AG08396 (cell line): ENCODE data around the gene NUAK1.

Source experiments
- DNase-seq: peaks from one replicate; pipeline ENCODE4 v3.0.0; 2012; ENCODE audit warnings: low spot score, mixed read lengths

NUAK1 gene

DNA sequence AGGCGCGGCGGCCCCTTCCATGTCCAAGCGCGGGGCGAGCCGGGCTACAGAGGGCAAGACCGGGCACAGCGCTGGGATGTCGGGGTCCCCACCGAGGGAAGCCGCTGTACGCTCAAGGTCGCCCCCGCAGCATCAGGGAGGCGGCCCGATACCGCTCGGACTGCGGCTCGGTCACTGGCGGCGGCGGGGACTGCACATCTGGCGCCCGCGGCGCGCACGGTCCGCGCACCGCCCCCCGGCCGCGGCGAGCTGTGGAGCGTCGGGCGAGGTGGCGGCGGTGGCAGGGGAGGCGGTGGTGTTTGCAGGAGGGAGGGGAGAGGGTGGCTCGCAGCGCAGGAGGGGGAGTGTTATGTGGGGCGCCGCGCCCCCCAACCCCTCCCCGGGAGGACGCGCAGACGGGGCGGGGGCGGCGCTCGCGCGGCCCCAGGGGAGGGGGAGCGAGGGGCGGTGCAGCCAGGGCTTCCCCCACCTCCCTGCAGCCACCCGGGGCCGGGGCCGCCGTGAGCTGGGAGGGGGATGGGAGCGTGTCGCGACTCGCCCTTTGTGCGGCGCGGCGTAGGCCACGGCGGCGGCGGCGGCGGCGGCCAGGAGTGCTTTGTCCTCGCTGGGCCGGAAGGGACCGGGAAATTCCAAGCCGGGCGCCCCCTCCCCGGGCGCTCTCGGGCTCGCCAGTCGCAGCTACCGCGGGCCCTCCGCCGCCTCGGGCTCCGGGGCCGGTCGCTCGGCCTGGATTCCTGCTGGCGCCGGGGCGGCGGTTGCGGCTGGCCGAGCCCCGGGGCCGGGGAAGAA lies at the start of gene NUAK1:
TSS of gene NUAK1 (minus strand) at position 322 of the 789 bp plus-strand sequence. CDS start at position 21, 301 bp downstream.
- DNase-seq: peak; percentile 77

DNA sequence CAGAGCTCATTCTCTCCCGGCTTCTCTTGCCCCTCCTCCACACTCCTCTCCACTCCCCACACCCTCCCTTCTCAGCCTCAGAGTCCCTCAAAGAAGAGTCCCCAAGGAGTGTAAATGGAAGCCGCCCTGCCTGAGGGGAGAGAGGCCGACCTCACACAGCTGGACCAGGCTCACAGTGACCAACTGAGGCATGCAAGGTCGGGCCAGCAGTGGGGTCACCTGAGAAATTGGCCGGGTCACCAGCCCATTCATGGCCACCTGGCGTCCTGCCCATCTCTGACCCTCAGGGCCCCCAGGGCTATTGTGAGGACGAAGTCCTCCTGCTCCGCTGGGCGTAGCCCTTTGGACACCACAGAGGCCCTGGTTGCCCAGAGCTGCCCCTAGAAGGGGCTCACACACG lies 49.5 kb upstream of the NUAK1 start:
- DNase-seq: no peak

DNA sequence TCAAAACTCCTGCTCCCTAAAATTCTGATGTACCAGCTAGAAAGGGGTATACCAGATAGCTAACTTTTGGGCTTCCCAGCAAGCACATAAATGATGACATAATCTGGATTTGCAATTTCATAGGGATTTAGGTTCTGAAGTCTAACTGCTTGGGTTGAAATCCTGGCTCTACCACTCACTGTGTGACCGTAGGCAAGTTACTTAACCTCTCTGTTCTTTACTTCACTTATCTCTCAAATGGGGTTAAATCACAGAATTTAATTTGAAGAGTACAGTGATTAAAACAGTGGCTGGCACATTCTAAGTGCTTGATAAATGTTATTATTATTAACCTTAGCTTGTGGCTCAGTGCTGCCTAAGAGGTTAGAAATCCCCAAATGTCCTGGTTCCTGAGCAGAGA lies 49.1 kb upstream of the NUAK1 start:
- DNase-seq: no peak

DNA sequence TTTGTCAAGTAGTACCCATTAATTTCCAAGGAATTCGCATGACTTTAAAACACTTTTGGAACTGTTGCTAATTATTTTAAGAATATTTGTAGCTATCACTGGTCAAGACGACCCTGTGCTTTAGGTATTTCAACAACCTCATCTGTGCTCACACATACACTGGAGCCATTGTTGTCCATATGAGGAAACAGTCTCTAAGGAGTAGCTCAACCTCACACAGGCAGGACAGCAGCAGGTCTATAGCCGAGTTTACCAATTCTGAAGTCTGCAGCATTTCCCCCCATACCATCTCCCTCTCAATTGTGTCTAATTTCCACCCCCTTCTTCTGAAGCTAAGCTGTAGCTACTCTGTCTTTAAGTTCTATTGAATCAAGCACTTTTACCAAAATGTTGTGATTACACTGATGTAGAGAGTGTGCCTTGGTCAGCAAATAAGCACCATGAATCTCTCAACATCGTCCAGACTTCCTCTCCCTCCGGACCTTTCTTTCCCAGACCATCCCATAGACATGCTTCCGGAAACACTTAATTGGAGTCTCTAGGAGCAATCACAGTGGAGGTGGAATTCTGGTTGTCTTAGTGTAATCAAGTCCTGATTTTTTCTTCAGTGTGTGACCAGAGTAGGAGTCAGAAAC lies 48.5 kb upstream of the NUAK1 start:
- no peak for DNase-seq

DNA sequence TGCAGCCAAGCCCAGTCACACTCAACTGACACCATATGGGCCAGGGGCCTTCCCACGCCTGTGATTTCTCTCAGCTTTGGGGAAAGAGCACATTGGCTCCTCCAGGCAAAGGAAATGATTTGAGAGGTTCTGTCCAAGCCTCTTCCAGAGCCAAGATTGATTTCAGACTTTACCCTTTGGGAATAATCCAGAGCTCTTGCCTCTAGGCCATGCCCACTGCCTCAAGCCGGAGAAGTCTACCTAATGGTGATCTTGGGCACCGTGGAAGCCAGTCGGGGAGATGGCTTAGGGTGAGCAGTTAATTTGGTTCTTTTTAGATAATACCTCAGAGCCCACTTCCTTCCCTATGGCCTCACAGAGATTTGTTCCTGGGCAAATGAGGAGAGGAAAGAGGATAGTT lies 45.0 kb upstream of the NUAK1 start:
- DNase-seq: no peak

DNA sequence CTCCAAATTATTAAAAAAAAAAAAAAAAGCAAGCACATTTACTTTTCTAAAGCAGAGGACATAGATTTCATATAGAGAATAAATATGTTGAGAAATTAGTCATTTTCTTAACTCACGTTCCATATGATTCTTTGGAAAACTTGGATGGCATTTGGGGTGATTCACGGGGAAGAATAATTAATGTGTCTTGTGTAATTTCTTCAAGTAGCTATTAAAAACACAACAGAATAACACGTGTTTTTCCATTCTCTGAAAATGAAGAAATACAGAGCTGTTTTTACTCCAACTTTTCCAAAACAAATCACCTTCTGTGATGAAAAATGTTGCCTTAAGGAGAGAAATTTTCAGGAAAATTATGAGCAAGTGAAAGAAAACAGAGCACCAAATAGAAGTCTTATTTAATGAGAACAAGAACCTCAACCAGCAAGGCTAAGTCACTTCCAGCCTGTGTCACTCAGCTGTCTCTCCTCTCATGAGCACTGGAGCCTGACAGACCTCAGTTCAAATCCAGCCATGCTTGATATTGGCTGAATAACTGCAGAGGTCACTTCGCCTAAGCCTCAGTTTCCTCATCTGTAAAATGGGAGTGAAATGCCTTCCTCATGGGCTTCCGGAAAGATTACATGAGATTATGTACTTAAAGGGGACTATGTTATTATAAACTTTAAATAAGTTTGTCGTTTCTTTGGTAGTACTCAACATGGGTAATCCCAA lies 42.8 kb upstream of the NUAK1 start:
- no peak for DNase-seq

DNA sequence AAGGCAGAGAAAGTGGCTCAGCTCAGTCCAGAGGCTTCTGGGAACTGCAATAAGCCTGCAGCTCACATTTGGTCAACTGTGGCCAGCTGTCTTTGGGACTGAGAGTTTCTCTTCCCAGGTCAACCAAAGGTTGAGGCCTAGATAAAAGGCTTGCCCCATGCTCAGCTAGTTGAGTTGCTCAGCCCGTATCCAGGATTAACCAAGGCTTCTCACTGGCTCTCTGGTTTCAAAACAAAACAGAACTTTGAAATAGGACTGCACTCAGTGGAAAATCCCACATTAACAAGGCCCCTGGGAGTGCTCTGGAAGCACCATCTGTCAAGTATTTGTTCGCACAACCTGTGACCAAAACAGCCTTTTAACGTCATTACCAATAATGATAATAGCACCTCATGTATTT lies 40.3 kb upstream of the NUAK1 start:
- no peak for DNase-seq

DNA sequence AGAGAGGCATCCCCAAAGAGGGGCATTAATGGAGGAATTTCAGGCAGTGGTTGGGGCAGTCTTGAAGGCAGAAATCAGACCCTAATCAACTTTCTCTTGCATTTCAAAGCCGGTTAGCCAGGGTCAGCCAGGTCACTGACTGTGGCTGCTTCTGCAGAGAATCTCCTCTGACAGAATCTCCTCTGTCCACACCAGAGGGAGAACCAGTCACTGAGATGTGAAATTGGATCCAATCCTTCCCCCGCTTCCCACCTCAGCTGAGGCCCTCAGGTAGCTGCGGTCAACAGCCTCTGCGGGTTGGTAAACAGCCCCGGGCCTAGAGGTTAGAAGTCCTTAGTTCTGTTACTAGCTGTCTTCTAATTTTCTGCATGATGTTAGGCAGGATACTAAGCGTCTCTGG lies 39.8 kb upstream of the NUAK1 start:
- no peak for DNase-seq

DNA sequence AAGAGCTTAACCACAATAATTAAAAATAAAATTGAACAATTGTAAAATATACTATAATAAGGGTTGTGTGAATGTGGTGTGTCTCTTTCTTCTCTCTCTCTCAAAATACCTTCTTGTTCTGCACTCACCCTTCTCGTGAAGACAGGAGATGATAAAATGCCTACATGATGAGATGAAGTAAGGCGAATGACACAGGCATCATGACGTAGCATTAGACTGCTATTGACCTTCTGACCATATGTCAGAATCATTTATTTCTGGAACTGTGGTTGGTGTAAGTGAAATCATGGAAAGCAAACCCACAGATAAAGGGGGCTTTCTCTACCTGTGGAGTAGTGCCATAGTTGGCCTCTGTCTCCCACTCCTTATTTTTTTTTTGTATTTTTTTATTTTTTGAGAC lies 37.8 kb upstream of the NUAK1 start:
- DNase-seq: no peak

DNA sequence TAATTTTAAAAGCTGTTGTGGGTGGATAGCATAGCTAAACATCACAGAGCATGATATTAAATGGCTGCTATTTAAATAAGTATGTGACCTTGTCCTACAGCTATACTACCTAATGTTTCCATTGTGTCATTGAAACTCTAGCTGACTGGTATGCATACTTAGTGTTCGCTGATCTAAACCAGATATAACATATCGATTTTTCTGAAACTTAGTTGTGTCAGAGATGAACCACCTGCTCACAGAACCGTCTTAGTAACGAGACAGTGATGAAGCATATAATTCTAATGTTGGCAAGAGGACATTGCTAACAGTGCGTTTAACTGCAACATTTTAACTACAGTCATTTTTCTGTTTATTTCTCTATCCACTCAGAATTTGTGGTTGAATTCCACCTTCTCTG lies 36.1 kb upstream of the NUAK1 start:
- DNase-seq: no peak

DNA sequence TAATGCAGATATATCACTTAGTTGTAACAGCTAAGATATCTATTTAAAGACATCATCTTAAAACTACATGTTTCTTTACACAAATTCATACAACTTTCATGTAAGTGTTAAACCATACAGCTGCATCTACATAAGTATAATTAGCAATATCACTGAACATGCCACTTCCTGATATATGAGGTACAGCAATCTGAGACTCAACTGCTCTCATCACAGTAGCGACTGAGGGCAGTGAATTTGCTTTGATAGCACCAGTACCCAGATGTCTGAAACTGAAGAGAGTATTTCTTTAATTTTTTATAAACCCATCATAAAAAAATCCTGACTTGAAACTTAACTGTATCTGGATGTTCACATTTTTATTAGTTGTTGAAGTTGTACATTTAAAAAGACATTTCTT lies 34.7 kb upstream of the NUAK1 start:
- no peak for DNase-seq

DNA sequence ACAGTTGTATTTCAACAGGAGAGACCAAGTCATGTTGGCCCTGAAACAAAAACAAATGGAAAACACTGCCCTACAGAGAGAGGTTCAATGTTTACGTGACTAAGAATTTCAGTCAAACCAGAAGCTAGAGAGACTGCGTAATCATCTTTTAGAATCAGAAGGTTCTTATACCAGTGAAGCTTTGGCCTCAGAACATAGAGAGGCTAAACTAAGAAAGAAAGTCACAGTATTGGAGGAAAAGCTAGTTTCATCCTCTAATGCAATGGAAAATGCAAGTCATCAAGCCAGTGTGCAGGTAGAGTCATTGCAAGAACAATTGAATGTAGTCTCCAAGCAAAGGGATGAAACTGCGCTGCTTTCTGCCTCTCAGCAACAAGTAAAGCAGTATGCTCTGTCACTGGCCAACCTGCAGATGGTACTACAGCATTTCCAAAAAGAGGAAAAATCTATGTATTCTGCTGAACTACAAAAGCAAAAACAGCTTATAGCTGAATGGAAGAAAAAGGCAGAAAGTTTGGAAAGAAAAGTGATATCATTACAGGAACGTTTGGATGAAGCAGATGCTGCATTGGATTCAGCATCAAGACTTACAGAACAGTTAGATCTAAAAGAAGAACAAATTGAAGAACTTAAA lies 32.5 kb upstream of the NUAK1 start:
- DNase-seq: no peak

DNA sequence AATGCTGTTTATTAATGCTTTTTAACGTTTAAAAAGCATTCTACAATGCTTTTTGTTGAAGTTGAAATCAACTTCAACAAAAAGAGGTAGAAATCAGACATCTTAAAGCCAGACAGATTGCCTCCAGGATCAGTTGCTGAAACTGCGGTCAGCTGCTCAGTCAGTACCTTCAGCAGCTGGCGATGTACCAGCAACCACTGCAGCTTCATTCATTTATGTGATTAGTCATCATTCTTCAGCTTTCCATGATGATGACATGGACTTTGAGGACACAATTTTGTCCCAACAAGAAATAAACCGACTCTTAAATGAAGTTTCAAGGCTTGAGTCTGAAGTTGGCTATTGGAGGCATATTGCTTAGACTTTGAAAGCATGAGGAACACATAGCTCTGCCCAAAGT lies 31.5 kb upstream of the NUAK1 start:
- peak; percentile 22 for DNase-seq

DNA sequence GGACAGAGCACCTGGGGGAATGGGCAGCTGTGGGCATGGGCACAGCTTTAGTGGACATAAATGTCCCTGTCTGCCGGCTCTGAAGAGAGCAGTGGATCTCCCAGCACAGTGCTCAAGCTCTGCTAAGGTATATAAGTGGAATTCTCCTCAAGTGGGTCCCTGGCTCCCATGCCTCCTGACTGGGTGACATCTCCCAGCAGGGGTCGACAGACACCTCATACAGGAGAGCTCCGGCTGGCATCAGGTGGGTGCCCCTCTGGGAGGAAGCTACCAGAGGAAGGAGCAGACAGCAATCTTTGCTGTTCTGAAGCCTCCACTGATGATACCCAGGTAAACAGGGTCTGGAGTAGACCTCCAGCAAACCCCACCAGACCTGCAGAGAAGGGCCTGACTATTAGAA lies 25.0 kb upstream of the NUAK1 start:
- no peak for DNase-seq

DNA sequence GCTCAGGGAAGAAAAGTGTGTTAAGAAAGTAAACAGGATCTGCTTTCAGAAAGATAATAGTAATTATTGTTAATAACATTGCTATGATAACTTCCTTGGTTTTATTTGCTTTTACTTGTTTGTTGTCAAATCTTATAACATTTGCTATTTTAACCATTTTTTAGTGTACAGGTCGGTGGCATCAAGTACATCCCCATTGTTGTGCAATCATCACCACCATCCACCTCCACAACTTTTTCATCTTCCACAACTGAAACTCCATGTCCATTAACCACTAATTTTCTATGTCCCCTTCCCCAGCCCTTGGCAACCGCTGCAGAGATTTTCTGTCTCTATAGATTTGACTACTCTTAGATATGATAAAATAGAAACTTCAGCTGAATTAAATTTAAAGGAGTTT lies 22.7 kb upstream of the NUAK1 start:
- DNase-seq: no peak

DNA sequence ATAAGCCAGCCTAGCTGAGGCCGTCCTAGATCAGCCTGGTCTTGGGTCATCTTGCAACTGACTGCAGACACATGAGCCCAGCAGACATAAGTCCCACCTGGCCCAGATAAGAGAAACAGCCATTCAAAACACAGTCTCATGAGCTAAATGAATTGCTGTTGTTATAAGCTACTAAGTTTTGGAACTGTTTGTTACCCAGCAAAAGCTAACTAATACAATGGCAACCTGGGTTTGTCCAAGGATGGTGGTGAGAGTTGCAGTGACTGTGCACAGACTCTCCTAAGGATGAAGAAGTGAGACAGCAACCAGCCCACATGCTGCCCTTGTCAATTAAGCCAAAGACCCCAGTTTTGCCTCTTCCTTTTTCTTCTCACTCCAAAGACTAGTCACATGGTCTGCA lies 22.2 kb upstream of the NUAK1 start:
- no peak for DNase-seq

DNA sequence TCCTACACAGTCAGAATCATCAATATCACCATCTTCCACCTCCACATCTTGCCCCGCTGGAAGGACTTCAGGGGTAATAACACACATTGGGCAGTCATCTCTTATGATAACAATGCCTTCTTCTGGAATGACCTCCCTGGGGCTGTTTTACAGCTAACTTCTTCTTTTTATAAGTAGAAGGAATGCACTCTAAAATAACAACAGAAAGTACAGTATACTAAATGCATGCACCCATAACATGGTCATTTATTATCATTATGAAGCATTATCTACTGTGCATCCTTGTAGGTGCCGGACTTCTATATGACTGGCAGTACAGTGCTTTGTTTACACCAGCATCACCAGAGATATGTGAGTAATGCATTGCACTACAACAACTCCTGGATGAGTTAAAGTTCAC lies 19.0 kb upstream of the NUAK1 start:
- DNase-seq: no peak

DNA sequence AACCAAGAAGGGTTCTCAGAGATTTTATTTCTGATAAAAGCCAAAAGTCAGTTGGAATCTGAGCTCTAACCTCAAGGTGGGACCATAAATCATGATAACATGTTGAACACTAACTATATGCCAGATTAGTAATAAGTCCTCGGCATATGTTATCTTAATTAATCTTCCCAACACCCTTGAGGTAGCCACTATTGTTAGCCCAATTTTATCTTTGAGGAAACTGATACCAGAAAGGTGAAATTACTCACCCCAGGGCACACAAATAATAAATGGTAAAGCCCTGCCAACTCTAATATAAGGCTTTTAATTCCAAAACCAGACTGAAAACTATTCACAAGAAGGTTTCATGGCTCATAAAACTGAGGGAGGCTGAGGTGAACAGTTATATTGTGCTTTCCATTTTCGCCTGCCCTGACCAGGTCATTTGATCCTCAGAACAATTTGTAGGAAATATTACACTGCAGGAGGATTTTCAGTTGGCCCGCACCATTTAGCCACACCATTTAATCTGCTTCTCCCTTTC lies 16.1 kb upstream of the NUAK1 start:
- no peak for DNase-seq

DNA sequence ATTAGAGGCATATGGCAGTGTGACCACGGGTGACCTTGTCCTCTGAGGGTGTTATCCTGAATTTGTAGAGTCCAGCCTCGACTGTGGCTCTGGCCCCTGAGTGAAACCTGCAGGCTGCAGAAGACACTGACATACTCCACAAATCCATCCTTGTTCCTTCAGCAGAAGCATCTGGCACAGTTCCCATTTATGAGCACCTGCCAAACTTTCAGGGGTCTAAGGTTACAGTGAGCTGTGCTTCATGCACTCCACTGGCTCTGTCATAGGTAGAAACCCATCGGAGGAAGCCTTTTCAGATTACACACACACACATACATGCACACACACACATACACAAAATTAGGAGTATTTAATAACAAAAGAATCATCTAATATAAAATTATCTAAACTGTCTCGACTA lies 13.6 kb upstream of the NUAK1 start:
- no peak for DNase-seq

DNA sequence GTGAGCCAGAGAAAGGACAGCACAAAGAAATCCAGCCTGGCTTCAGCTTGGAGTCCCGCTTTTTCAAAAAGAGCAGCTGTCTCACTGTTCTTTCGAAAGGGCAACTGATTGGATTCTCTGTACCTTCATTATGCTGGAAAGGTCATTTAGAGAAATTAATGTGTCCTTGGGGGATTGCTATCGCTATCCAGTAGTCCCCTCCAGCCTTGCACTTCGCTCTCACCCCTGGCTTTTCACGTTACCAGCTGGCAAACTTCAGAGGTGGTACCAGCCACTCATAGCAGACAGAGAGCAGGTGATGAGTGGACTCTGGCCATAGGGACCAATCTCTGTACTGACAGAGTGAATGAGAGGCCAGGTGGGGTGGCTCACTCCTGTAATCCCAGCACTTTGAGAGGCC lies 11.8 kb upstream of the NUAK1 start:
- DNase-seq: no peak

DNA sequence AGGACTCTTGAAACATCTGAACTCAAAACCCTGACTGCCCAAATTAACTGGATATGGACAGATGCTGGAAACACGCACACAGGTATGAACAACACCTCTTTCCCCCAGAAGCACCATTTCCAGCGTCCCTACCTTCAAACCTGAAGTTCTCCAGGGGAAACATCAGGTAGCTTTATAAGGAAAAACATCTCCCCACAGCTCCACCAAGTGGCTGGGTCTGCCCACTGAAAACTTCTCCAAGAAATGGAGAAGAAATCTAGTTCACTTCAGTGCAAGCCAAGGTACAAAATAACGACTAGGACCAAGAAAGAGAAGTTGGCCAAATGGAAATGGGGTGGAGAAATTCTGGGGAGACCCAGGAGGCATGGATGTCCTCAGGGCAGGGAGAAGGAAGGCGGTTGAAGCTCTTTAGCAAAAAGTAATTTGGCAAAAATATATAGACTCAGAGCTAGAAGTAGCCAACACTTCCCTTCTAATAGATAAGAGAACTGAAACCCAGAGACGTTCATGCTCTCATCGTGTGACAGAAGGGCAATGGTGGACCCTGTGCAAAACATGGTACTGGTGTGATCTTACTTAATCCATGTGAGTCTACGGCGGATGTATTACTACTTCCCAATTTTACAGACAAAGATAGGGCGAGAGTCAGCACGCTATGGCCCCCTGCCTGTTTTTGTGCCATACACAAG lies 10.5 kb upstream of the NUAK1 start:
- no peak for DNase-seq

DNA sequence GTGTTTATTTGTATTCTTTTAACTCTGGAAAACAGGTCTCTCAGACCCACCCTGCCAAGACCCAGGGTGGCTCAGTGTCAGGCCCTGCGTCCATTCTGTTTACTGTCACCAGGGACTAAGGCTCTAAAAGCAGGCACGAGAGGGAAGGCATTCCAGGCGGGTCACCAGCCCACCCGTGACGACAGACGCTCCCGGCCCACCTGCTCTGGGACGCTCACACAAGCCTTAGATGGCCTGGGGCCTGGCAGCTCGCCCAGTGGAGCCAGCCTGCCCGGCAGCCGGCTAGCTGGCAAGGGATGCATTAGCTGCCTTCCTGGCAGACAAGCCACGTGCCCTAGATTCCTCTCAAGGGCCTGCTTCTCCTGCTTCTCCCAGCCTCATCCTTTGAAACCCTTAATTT lies 9.2 kb upstream of the NUAK1 start:
- DNase-seq: no peak
